Neutrophil (primary cell): ENCODE results near the gene MTFP1.
A peak's percentile ranks its signal among the peaks of the same experiment; 100 is the strongest.

Experiments
- H3K27ac ChIP-seq: fragments of 200-600 bp; sonication (generic); 2 replicates; pipeline ENCODE4 v1.5.1; 2016; ENCODE audit warnings: mild to moderate bottlenecking, moderate library complexity
- H3K27me3 ChIP-seq: fragments of 200-600 bp; sonication (generic); 2 replicates; pipeline ENCODE4 v1.6.0; 2016; ENCODE audit warnings: mild to moderate bottlenecking
- H3K36me3 ChIP-seq: fragments of 200-600 bp; sonication (generic); 2 replicates; pipeline ENCODE4 v1.5.1; 2017
- H3K4me1 ChIP-seq, 2 experiments: fragments of 200-600 bp in 1 of 2; sonication (generic) in 1 of 2; 1 replicate in 1 of 2; 2 replicates in 1 of 2; pipeline versions ENCODE4 v1.5.1 to v1.6.1; 2013 to 2016; ENCODE audit warnings: low read depth in 1 of 2, low read length in 1 of 2, mild to moderate bottlenecking in 1 of 2, moderate library complexity in 1 of 2; ENCODE audit not compliant: control insufficient read depth in 1 of 2, insufficient read depth in 1 of 2
- H3K4me3 ChIP-seq, 2 experiments: fragments of 200-600 bp in 1 of 2; sonication (generic) in 1 of 2; 1 replicate in 1 of 2; 2 replicates in 1 of 2; pipeline ENCODE4 v1.5.1; 2013 to 2016; ENCODE audit warnings: low read depth in 1 of 2, low read length in 1 of 2, mild to moderate bottlenecking in 1 of 2, moderate library complexity in 1 of 2
- H3K9me3 ChIP-seq: fragments of 200-600 bp; sonication (generic); 2 replicates; pipeline ENCODE4 v1.5.1; 2016
- CTCF ChIP-seq: fragments of 200-600 bp; sonication (generic); IDR thresholded peaks from 2 replicates; pipeline ENCODE4 v1.5.1; 2016; ENCODE audit warnings: antibody characterized with exemption

Gene MTFP1

GRCh38 chr22:30385942-30386341 lies 39.6 kb upstream of the MTFP1 start:
- no peak for TF ChIP-seq CTCF
- H3K36me3 ChIP-seq: peaks cover 32% of the 10 kb centered on the region
- H3K27ac ChIP-seq: no peak overlapping the region
- no peaks in the 10 kb centered on the region for H3K27me3 ChIP-seq
- peaks cover 14% of the 10 kb centered on the region in 2 experiments for H3K4me1 ChIP-seq
- peak overlapping the region in 1 of 2 experiments; percentile 65 for H3K4me3 ChIP-seq
- no peaks in the 10 kb centered on the region for H3K9me3 ChIP-seq

- H3K27ac ChIP-seq: peak overlapping the region; percentile 71
- H3K27me3 ChIP-seq: no peaks in the 10 kb centered on the region
- H3K4me3 ChIP-seq: peak overlapping the region; percentile 65
- H3K36me3 ChIP-seq: peaks cover 26% of the 10 kb centered on the region
- no peak for TF ChIP-seq CTCF
- H3K4me1 ChIP-seq: peaks cover 14% of the 10 kb centered on the region in 2 experiments
- H3K9me3 ChIP-seq: no peaks in the 10 kb centered on the region
Observed at GRCh38 chr22:30386608-30386959, 39.0 kb upstream of the MTFP1 start.

DNA sequence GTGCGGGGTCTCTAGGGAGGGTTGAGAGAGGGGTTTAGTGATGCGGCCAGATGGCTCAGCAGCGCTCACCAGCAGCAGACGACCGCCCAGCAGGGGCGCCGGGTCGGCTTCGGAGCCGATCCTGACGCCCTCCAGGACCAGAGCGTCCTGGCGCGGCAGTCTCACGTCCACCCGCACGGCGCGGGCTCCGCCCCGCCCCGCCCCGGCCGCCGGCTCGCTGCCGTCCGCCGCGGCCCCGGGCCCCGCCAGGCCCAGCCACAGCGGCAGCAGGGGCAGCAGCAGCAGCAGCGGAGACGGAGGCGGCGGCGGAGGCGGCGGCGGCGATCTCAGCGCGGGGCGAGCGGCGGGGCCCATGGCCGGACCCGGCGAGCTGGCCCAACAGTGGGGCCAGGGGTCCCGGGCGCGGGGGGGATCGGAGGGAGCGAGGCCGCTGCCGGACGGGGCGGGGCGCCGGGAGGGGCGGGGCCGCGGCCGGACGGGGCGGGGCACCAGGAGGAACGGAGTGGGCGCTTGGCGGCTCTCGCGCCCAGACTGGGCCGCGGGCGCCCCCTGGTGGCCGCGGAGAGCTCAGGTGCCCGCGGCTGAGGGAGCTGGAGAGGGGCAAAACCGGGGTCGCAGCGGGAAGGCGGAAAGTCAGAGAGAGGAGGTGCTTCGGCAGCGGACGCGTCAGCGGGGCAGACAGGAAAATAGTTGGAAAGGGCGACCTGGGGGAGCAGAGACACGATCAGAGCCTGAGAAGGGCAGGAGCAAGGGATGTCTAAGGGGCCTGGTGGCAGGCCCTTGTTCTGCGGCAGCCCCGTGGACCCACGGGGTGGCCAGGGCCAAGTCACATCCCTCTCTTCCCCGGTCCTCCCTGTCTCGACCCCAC lies 38.4 kb upstream of the MTFP1 start, which contains the start of gene RNF215:
Gene RNF215, minus strand, starts transcription at position 452 of the 868 bp plus-strand sequence. Its CDS starts 98 bp downstream, at position 354.
- peak within 1 kb of the TSS; percentile 71 for H3K27ac ChIP-seq
- peak; percentile 91 for TF ChIP-seq CTCF
- H3K9me3 ChIP-seq: no peaks in the 10 kb centered on the region
- peaks cover 14% of the 10 kb centered on the region in 2 experiments for H3K4me1 ChIP-seq
- H3K36me3 ChIP-seq: peaks cover 21% of the 10 kb centered on the region
- no peaks in the 10 kb centered on the region for H3K27me3 ChIP-seq
- H3K4me3 ChIP-seq: peak within 1 kb of the TSS; percentile 65

DNA sequence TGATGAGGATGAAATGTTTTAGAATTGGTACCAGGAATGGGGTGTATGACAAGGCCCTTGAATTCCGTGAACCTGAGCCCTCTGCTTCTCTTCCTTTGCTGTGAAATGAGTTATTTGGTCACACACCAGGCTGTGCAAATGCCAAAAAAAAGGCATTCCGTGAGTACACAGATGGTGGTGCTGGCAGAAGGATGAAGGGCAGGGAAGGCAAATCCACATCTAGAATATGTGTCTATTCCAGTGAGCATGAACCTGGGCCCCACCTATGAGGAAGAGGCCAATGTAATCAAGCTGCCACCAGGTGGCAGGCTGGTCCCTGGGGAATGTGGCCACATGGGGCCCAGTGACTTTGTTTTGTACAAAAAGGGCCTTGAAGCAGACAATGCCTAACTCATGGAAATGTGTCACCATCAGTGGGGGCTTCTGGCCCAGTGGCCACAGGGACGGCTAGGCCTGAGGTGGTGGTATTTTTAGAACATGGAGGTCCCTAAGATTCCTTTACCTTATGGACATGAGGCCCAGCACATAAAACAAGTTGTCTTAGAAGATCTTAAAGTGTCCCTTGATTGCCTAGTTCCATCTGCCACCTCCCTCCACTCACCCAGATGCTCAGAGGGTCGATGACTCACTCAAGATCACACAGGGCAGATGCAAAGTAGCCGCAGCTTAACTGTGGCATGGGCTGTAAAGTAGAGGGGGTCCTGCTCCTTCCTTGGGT lies 34.4 kb upstream of the MTFP1 start:
- Histone ChIP-seq H3K9me3 (no peaks in the 10 kb centered on the region), H3K4me3 (no peak overlapping the region), H3K4me1 (peaks cover 10 to 12% of the 10 kb centered on the region in 2 experiments), H3K36me3 (no peaks in the 10 kb centered on the region), H3K27ac (no peak overlapping the region), H3K27me3 (peaks cover 15% of the 10 kb centered on the region)
- TF ChIP-seq CTCF: peak; percentile 74

DNA sequence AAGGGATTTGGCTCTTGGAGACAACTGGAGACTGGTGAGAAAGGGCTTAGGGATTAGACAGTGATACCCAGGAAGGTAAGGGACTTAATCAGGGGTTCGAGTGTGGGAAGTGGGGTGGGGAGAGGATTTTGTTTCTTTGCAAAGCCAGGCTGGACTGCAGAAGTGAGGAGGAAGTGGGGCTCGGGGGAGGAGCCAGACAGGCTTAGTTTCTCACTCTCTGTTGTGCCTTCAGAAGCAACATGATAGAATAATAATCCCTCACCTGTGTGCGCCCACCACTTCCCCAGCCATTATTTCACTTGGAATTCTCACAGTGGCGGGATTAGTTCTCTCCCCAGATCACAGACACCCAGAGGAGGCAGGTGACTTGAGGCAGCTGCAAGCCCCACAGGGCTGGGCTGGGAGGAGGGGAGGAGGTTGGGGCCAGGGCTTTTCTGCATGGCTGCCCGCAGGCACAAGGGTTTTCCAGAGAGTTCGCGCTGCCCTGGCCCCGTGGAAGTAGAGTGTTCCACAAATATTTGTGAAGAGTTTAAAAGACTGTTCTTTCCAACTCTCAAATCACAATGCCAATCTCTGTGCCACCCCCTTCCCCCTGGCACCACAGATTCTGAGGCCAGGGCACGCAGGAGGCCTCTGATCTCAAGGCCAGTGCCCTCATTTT lies 32.8 kb upstream of the MTFP1 start:
- no peaks in the 10 kb centered on the region for H3K36me3 ChIP-seq
- H3K27ac ChIP-seq: no peak overlapping the region
- peaks cover 31% of the 10 kb centered on the region for H3K27me3 ChIP-seq
- no peak for TF ChIP-seq CTCF
- H3K9me3 ChIP-seq: no peaks in the 10 kb centered on the region
- peaks cover 3 to 8% of the 10 kb centered on the region in 2 experiments for H3K4me1 ChIP-seq
- no peak overlapping the region for H3K4me3 ChIP-seq
